GM21737 (cell line): ENCODE data around the gene NEAT1.
A peak's percentile ranks its signal among the peaks of the same experiment; 100 is the strongest.
"Not testable (repeated sequence)": the region's sequence is repeated elsewhere in the genome, so short reads cannot be mapped to it uniquely, and the experiment has no call there.

ENCODE experiments used
- ATAC-seq: cut with Tn5 transposase; IDR thresholded peaks from one replicate; pipeline ENCODE4 v1.9.1; 2021; ENCODE audit warnings: mild to moderate bottlenecking, moderate library complexity; ENCODE audit not compliant: unreplicated experiment

Gene NEAT1

GRCh38 chr11:65448418-65449105 is 26.0 kb downstream of the NEAT1 start:
- ATAC-seq, result no peak

- not testable (repeated sequence) for ATAC-seq
These were observed 28.7 kb downstream of the NEAT1 start for GRCh38 chr11:65451301-65451700.

GRCh38 chr11:65452259-65452658 is 29.7 kb downstream of the NEAT1 start:
- not testable (repeated sequence) for ATAC-seq

GRCh38 chr11:65452806-65453490 is 30.4 kb downstream of the NEAT1 start:
- no peak for ATAC-seq

GRCh38 chr11:65454311-65454695 is 31.7 kb downstream of the NEAT1 start:
- ATAC-seq, result no peak

- ATAC-seq, result peak; percentile 91
These were observed 32.3 kb downstream of the NEAT1 start for GRCh38 chr11:65454696-65455456.

- ATAC-seq, result no peak
These were observed 33.8 kb downstream of the NEAT1 start for GRCh38 chr11:65456418-65456817.

GRCh38 chr11:65459552-65459951 is 37.0 kb downstream of the NEAT1 start:
- ATAC-seq, result no peak

GRCh38 chr11:65465471-65465870 is 42.9 kb downstream of the NEAT1 start:
- ATAC-seq, result not testable (repeated sequence)

- not testable (repeated sequence) for ATAC-seq
These were observed 44.7 kb downstream of the NEAT1 start for GRCh38 chr11:65467306-65467705.

GRCh38 chr11:65468874-65469333 is 46.3 kb downstream of the NEAT1 start:
- no peak for ATAC-seq

- ATAC-seq, result no peak
These were observed 47.9 kb downstream of the NEAT1 start for GRCh38 chr11:65470433-65471049.

- no peak for ATAC-seq
These were observed 48.9 kb downstream of the NEAT1 start for GRCh38 chr11:65471447-65471891.

GRCh38 chr11:65472588-65473277 is 50.1 kb downstream of the NEAT1 start:
- not testable (repeated sequence) for ATAC-seq

GRCh38 chr11:65473278-65473860 is 50.8 kb downstream of the NEAT1 start:
- ATAC-seq, result no peak

- no peak for ATAC-seq
These were observed 52.3 kb downstream of the NEAT1 start for GRCh38 chr11:65474864-65475263.

- ATAC-seq, result no peak
These were observed 54.1 kb downstream of the NEAT1 start for GRCh38 chr11:65476632-65477148.

- ATAC-seq, result peak; percentile 78
These were observed 54.8 kb downstream of the NEAT1 start for GRCh38 chr11:65477149-65477965.
